Activated CD8-positive, alpha-beta memory T cell treated with anti-CD3 and anti-CD28 coated beads, Interleukin-2, amount 50 U/mL, for 24 hours (primary cell): ENCODE data around the gene CERKL.

ENCODE experiments used
- DNase-seq: peaks from one replicate; pipeline ENCODE4 v3.0.0-alpha.2; 2020; ENCODE audit errors: extremely low read depth

Gene CERKL

DNA sequence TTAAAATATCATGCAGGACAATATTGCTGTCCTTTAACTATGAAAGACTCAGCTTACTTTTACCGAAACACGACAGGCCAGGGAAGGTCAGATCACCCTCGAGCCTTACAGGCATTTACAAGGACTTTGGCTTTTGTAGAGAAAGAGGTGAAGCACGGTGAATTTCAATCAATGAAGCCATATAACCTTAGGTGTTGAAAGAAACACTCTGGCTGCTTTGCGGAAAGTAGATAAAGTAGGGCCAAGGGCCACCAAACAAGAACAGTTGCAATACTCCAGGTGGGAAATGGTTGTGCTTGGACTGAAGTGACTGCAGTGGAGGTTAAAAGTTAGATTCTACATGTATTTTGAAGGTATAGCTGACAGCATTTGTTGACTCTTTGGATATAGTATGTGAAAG, 80.5 kb downstream of the CERKL start:
- no peak for DNase-seq

- no peak for DNase-seq
These were observed 81.3 kb downstream of the CERKL start for GRCh38 chr2:181575650-181576025.

DNA sequence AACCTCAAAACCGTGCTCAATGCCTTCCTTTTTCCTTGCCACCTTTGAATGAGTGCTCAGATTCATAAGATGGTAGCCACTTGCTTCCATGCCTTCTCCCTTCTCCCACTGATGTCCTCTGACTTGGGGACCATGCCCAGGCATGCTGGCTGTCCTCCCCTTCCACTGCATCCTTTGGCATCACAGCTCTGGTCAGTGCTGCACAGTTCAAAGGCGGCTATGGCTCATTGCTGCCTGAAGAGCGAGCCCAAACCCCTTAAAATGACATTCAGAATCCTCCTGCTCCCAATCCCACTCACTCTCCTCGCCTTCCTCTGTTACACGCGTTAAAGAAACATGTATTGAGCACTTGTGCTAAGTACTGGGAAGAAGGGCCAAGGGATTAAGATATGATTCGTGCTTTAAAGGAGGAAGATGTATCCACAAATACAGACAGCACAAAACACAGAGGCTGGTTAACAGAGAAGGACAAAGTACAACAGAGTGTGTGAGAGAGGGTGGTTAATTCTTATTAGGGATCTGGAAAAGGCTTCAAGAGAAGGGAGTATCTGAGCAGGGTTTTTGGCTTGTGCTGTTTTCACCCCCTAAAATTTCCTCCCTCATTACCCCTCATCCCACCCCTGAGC, 81.8 kb downstream of the CERKL start:
- no peak for DNase-seq

GRCh38 chr2:181574321-181574720, 82.6 kb downstream of the CERKL start:
- DNase-seq, result no peak

DNA sequence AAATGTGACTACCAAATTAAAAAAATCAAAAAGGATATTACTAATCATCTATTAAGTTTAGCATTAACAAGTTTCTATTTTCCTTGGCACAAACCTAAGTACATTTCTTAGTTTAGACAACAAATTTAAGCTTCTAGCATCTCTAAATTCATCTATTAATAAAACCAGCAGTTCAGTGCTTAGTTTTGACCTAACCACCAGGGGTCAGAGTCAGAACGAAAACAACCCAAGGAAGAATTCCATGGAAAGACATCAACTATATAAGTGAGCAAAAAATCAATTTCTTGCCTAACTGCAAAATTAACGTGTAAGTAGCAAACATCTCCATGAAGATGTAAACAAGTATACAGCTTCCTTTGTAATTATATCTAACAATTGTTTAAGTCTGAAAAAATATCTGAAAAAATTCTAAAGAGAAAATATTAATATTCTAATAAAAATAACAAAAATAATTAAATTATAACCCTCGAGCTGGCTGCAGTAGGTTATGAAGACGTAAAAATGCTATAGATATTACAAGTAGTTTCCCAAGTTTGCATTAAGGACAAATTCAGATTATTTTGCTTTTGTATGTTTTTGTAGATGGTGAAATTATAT, 83.7 kb downstream of the CERKL start:
- no peak for DNase-seq

- no peak for DNase-seq
These were observed 85.9 kb downstream of the CERKL start for GRCh38 chr2:181570833-181571661.

DNA sequence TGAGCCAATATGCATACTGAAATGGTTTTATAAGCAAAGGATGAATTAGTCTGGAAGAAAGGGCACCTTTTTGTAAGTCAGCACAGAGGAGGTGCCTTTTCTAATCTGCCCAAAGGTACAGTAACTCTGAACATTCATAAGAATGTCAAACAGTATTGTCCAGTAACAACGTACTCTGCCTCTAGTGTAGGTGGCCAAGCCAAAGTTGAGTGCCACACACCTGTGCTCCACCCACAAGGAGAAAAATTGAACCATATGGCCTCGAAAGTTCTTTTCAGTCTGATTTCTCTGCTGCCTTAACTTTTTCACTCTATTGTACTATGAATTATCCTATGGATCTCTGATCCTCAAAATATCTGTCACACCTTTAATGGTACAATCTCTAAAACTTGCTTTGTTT, 86.8 kb downstream of the CERKL start:
- no peak for DNase-seq

DNA sequence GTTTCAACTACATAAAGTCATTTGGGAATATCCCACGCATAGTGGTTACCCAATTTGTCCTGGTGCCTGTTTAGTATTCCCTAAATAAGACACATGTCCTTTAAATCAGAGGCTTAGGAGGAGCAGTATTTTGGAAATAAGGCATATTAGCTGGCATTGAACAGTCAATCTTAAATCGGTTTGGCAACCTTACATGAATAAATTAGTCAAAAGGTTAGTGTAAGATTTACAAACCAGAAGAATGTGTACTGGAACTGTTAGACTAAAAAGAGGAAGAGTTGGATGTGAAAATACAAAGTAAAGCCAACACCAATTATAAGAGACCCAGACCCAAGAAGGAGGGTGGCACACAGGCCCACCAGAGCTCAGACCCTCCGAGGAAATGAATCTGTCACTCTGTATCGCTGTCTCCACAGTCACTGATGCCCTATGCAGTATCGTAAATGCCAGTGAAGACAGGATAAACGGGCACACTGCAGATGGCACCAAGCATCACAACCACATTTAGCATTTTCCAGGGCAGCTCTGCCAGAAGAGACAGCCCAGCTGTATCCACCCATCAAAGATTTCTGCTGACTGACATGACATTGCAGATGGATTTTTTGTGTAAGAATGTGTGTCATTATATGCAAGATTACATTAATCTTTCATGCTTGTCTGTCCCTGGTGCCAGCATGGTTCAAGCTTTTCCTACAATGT, 90.4 kb downstream of the CERKL start:
- no peak for DNase-seq

GRCh38 chr2:181563101-181563692, 93.7 kb downstream of the CERKL start:
- DNase-seq, result no peak

- no peak for DNase-seq
These were observed 98.5 kb downstream of the CERKL start for GRCh38 chr2:181558371-181558770.

- DNase-seq, result no peak
These were observed 102.7 kb downstream of the CERKL start for GRCh38 chr2:181554061-181554830.

DNA sequence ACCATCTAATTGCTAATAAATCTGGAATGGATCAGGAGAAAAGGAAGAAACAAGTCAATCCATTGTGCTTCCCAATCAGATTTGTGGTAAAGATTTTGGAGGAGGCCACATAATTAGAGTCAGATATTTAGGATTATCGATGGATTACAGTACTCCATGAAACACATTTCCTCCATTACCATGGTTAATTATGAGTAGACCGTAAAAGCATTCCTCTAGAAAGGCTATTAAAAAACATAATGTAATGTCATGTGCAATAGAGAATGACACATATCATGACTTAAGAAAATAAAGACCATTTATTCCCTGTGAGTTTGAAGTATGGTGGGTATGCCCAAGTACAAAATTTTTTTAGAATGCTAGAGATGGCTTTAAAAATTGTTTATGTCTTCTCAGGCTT, 103.7 kb downstream of the CERKL start:
- DNase-seq, result no peak

DNA sequence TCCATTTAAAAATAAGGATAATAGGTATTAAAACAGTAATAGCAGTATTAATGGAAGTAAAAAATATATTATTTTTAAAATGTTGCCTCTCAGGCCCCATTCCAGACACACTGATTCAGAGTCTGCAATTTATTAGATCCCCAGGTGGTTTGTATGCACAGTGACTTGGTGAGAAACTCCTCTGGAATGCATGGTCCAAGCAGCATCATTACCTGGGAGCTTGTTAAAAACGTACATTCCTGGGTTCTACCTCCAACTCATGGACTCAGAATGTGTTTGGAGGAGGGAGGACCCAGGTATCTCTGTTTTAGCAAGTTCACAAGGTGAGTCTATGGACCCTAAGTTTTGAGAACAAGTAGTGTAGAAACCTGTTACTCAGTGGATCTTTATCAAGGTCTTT, 104.1 kb downstream of the CERKL start:
- no peak for DNase-seq

DNA sequence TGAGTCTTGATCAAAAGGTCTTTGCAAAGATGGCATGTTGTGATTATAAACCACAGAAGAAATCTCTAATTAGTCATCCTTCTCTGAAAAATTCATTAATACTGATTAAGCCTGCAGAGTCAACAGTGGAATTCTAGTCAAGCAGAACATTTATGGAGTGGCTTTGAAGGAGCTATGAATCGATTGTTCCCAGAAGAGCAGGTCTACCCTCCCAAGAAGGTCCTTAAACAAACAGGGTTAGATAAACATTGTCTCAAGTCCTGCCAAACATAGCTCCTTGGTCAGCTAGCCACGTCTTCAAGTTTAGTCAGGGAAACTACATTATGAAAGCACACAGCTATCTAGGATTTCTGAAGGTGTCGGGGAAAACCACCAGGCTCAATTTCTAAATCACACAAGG, 110.8 kb downstream of the CERKL start:
- DNase-seq, result no peak

DNA sequence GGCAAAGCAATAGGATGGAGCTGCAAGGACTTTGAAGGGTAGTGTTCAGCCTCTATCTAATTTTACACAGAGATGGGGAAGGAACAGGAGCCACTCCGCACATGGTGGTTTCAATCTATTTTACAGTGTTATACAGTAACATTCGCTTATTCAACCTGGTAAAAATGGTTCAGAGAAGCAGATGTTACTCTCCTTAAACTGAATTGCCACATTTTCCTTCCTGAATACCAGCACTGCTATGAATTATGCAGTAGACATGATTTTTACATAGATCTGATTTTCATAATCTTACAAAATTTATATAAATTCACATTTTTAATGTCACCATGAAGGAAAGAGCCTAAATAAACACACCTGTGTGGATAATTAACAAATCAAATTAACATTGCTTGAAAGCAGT, 114.7 kb downstream of the CERKL start:
- DNase-seq, result no peak

- no peak for DNase-seq
These were observed 116.5 kb downstream of the CERKL start for GRCh38 chr2:181540421-181540820.

GRCh38 chr2:181536730-181537129, 120.2 kb downstream of the CERKL start:
- DNase-seq, result no peak

DNA sequence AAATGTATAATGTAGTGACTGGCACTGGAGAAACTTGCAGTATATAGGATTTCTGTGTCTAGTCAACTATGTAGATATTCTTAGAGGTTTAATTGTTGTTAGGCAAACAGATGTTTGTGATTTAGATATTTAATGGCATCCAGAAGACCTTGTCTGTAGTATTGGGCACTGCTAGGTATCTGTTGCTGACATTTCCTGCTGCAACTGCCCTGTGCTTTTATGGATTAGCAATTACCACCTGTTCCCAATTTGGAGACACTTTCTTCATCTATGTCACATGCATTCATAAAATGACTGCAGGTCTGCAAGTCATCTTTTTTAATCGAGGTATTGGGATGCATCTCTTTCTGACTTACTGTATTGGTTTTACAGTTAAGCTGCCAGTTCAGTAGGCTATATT, 128.5 kb downstream of the CERKL start:
- DNase-seq, result no peak

GRCh38 chr2:181527058-181527457, 129.8 kb downstream of the CERKL start:
- DNase-seq, result no peak

DNA sequence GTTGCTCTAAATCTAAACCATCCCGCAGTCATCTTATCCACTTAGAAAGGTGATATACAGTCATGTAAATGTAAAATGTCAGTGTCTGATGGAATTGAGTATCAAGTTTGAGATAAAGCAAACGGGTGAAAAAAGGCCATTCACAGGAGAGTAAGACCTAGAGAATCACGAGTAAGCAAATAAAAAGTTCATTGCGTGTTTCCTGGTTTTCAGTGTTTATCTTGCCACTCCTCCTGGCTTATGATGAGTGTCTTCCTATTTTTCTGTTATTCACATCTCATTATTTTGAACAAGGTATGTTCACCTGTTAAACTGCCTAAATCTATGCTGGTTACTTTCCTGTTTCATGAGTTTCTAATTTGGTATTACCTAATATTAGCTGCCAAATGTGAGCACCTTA, 130.9 kb downstream of the CERKL start:
- no peak for DNase-seq

GRCh38 chr2:181523756-181524155, 133.1 kb downstream of the CERKL start:
- DNase-seq, result no peak
